Measurements from ENCODE around the gene TP53I3.
A peak's percentile ranks its signal among the peaks of the same experiment; 100 is the strongest.
"Not testable (repeated sequence)": the region's sequence is repeated elsewhere in the genome, so short reads cannot be mapped to it uniquely, and the experiment has no call there.

TP53I3 gene, protein sequence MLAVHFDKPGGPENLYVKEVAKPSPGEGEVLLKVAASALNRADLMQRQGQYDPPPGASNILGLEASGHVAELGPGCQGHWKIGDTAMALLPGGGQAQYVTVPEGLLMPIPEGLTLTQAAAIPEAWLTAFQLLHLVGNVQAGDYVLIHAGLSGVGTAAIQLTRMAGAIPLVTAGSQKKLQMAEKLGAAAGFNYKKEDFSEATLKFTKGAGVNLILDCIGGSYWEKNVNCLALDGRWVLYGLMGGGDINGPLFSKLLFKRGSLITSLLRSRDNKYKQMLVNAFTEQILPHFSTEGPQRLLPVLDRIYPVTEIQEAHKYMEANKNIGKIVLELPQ
- 20.5 to 64.2 (median 42.5) reads per million in 18 experiments for total RNA-seq

GRCh38 chr2:24084386-24085199 lies at the start of gene TP53I3:
TP53I3 (minus strand) TSS chr2:24084834; CDS start chr2:24084326, 508 bp downstream.
- DNase-seq: peak; percentile 92 to 94

DNA sequence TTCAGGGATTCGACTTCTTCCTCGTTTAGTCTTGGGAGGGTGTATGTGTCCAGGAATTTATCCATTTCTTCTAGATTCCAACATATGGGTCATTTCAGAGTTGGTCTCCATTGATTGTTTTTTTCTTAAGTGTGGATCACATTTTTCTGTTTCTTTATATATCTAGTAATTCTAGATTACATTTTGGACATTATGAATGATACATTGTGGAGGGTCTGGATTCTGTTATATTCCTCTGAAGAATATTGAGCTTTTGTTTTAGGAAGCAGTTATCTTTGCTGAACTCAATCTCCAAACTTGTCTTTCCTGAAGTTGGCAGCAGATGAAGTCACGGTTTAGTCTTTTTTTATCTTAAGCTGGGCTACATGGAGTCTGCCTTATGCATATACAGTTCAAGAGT lies 47.9 kb upstream of the TP53I3 start:
- DNase-seq: no peak

GRCh38 chr2:24125956-24126355 lies 41.3 kb upstream of the TP53I3 start:
- DNase-seq: no peak

DNA sequence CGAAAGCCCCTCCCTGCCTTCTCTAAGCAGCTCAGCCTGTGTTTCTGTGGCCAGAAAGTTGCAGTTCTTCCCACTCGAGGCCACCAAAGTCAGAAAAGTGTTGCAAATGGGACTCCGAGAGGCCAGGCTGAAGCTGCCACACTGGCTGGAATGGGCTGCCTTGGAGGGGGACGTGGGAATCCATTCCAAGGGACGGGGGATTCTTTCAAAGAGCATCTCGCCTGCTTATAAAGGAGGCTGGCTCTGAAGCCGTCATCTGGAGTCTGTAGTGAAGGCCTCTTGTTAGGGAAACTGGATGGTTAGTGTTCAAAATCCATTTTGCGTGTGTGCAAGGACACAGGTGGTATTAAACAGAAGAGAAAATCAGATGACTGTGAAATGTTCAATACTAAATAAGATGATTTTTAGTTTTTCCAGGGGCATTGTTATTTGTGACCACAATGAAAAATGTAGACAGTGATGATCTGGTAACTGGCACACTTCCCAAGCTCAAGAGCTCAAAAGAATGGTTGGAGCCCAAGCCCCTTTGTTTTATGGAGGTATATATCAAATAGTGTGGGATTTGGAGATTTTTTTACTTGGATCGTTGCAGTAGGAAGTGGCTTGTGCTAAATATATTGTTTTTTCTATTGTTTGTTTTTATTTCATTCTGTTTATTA lies 39.4 kb upstream of the TP53I3 start:
- DNase-seq: no peak

GRCh38 chr2:24123195-24123921 lies 38.7 kb upstream of the TP53I3 start, which contains the start of the genes FAM228B and PFN4:
FAM228B (plus strand) TSS chr2:24123469; CDS start chr2:24124362, 893 bp downstream.
PFN4 (minus strand) TSS chr2:24123334; CDS start chr2:24122535, 799 bp downstream.
- peak; percentile 88 to 92 for DNase-seq

DNA sequence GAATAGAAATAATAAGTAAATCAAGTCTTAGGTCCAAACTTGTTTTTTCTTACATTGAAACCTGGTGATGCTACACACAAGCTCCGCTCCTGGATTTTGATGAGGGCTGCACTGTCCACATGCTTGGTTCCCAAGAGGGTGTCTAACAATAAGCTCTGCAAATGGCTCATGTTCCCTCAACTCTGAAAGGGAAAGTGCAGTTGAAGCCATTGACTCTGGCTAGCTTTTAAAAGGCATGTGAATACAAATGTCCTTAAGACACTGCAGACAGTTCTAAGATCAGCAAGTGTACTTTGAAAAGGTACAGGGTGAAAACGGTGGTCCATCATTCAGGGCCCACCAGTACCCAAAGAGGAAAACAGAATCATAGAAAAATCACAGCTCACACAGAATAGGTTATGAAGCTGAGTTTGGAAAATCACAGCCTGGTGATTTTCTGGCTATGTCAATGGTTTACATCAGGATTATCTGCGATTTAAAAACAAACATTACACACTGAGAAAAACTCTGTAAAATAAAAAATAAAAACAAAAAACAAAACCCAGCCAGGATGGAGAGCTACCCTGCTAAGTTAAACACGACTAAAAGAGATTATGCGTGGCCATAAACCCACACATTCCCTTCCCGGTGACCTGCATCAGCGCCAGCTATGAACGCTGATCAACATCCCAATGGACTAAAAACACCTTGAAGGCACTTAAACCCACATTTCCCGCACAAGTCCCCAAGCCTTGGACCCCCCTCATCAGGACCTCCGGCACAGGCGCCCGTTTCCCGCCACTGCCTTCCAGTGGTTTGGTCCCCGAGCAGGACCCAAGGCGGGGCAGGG lies 37.9 kb upstream of the TP53I3 start:
- no peak for DNase-seq

DNA sequence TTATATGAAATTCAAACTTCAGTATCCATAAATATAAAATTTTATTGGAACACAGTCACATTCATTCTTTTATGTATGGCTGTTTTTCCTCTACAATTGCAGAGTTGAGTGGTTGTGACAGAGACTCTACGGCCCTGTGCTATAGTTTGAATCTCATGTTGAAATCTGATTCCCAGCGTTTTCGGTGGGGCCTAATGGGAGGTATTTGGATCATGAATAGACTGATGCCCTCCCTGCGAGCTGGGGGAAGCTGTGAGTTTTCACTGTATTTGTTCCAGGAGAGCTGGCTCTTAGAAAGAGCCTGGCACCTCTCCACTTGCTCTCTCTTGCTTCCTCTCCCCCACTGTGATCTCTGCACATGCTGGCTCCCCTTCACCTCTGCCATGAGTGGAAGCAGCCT lies 36.8 kb upstream of the TP53I3 start:
- DNase-seq: no peak

DNA sequence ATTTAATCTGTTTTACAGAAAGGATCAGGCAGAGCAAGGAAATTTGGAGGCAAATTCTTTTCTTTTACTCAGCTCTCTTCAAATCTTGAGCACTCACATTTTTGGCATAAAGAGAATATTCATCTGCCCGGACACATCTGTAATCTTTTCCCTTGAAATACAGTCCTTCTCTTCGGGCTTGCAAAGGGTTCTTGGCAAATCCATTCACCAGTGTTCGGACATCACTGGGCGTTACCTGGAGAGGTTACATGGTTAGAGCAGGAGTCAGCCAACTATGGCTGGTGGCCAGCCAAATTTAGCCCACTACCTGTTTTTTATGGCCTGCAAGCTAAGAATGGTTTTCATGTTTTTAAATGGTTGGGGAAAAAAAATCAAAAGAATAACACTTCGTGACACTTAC lies 36.4 kb upstream of the TP53I3 start:
- DNase-seq: no peak

GRCh38 chr2:24117902-24118301 lies 33.3 kb upstream of the TP53I3 start:
- DNase-seq: no peak

DNA sequence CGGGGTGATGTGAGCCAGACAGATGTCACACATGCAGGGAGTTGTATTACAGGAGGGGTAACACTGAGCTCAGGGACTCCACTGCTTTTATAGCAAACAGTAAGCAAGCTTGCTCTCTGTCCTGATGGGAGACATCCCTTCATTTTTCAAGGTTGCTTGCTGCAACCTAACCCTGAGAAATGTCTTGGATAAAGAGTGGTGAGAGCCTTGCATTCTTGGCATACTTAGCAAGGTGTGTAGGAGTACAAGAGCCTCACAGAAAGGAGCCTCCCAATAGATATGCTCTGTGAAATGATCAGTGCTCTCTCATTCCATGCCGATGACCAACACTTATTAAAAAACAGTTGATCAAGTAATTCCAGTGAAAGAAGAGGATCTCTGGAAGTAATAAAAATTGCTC lies 30.4 kb upstream of the TP53I3 start:
- no peak for DNase-seq

DNA sequence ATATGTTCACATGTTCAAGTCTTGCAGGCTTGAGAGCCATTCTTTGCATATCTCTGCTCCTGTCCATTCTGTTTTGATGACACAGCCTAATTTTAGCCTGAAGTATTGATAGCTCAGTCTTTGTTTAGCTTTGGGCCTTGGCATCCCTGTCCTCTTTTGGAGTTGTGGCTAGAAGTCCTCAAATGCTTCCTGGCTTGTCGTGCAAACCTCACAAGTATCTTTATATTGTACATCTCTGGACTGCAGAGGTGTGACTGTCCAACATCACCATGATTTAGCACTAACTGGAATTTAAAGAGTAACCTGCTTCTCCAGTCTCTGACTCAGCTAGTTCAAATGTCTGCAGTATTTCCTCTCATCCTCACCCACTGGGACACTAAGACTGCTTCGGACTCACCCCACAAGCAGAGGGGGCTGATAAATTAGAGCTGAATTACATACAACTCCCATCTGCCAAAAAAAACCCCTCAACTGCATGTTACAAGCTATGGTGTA lies 26.8 kb upstream of the TP53I3 start:
- DNase-seq: no peak

GRCh38 chr2:24110660-24111303 lies 26.1 kb upstream of the TP53I3 start:
- no peak for DNase-seq

GRCh38 chr2:24109431-24109830 lies 24.8 kb upstream of the TP53I3 start:
- DNase-seq: not testable (repeated sequence)

DNA sequence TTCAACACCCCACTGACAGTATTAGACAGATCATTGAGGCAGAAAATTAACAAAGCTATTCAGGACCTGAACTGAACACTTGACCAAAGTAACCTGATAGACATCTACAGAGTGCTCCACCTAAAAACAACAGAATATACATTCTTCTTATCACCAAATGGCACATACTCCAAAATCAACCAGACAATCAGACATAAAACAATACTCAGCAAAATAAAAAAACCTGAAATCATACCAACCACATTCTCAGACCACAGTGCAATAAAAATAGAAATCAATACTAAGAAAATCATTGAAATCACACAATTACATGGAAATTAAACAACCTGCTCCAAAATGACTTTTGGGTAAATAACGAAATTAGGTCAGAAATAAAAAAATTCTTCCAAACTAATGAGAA lies 22.7 kb upstream of the TP53I3 start:
- no peak for DNase-seq

GRCh38 chr2:24106786-24107185 lies 22.2 kb upstream of the TP53I3 start:
- DNase-seq: no peak

GRCh38 chr2:24105816-24106215 lies 21.2 kb upstream of the TP53I3 start:
- no peak for DNase-seq

DNA sequence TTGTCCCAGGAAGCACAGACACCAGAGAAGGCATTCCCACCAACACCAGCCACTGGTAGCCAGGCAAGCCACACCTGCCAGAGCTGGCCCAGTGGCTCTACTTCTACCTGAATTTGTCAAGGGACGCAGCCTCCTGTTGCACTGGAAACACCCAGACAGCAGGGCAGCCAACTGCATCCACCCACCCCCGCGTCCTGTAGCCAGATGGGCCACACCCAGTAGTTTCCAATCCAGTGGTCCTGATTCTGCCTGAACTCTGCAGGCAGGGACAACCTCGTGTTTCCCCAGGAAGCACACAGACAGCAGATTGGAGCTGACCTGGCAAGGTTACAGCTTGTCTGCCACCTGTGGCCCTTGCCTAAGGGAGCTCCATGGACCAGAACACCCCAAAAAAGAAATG lies 20.3 kb upstream of the TP53I3 start:
- DNase-seq: no peak

DNA sequence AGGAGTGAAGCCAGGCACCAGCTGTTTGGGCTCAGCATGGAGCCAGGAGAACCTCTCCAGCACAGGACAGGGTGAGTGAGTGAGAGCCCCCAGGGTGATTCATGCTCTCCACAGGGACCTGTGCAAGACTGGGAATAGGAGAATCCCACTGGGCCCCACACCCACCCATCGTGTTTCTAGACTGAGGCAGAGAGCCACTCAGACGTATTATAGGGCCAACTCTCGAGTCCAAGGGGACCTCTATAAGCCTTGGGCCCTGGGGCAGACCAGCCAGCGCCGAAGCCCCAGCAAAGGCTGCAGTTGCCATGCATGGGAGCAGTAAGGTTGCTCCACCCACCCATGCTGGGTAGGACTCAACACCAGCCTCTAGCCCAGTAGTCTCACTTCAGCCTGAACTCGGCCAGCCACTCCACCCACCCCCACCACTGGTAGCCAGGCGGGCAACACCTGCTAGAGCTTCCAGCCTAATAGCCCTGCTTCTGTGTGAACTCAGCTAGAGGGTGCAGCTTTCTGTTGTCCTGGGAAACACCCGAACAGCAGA lies 19.5 kb upstream of the TP53I3 start:
- DNase-seq: no peak

DNA sequence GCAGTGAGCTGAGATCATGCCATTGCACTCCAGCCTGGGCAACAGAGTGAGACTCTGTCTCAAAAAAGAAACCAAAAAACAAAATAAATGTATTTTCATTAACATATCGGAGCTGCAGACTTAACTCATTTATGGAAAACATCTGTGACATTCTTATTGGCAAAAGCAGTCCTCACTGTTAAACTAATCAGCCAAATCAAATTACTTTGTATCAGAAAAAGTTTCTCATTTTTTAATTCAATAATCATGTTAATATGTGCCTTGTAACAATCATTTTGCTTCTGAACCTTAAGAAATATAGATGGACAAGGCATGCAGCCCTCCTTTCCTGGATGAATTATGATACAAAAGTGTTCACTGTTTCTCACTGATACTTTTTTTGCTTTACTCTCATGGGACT lies 18.0 kb upstream of the TP53I3 start:
- no peak for DNase-seq

- DNase-seq: no peak
Measured at GRCh38 chr2:24101992-24102391, 17.4 kb upstream of the TP53I3 start.

DNA sequence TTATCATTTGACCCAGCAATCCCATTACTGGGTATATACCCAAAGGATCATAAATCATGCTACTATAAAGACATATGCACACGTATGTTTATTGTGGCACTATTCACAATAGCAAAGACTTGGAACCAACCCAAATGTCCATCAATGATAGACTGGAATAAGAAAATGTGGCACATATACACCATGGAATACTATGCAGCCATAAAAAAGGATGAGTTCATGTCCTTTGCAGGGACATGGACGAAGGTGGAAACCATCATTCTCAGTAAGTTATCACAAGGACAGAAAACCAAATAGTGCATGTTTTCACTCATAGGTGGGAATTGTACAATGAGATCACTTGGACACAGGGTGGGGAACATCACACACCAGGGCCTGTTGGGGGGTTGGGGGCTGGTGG lies 16.1 kb upstream of the TP53I3 start:
- DNase-seq: not testable (repeated sequence)
